Cardiac fibroblast (primary cell): Measurements from ENCODE around the gene RBM46.

Source experiments
- DNase-seq, 2 donors: peaks; one replicate each; pipeline versions ENCODE4 v3.0.0 to v3.0.0-alpha.2; 2010; ENCODE audit warnings: low read depth in 2 of 2
- H3K4me3 ChIP-seq, 2 donors: replicated peaks in 1 of 2; 1 replicate in 1 of 2; 2 replicates in 1 of 2; pipeline ENCODE4 v1.5.1; 2011; ENCODE audit warnings: low read depth in 2 of 2, low read length in 2 of 2, mild to moderate bottlenecking in 2 of 2, moderate library complexity in 1 of 2
- TF ChIP-seq, protein P1 (sequence below): IDR thresholded peaks from one replicate; pipeline ENCODE4 v1.5.1; 2011; ENCODE audit warnings: low read depth, mild to moderate bottlenecking, low read length, inconsistent platforms

The RBM46 gene

DNA sequence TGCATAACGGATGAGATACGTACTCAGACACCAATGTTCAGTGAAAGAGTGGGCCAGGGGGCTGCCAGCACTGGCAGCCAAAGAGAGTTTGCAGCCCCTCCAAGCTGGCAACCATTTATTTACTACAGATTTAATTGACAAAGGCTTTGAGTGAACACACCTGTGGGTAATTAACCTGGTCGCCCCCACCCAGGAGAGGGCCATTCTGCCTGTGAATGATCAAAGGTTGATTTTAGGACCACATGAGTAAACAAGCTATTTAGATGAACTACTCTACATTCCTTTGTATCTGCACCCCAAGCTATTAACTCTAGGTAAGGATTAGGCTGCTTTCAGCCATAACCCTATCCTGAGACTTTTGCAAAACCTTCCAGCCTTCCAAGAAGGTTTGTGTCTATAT lies 55.0 kb downstream of the RBM46 start:
- H3K4me3 ChIP-seq = no peak overlapping the region
- DNase-seq = no peak
- TF ChIP-seq, protein P1, sequence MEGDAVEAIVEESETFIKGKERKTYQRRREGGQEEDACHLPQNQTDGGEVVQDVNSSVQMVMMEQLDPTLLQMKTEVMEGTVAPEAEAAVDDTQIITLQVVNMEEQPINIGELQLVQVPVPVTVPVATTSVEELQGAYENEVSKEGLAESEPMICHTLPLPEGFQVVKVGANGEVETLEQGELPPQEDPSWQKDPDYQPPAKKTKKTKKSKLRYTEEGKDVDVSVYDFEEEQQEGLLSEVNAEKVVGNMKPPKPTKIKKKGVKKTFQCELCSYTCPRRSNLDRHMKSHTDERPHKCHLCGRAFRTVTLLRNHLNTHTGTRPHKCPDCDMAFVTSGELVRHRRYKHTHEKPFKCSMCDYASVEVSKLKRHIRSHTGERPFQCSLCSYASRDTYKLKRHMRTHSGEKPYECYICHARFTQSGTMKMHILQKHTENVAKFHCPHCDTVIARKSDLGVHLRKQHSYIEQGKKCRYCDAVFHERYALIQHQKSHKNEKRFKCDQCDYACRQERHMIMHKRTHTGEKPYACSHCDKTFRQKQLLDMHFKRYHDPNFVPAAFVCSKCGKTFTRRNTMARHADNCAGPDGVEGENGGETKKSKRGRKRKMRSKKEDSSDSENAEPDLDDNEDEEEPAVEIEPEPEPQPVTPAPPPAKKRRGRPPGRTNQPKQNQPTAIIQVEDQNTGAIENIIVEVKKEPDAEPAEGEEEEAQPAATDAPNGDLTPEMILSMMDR = no peak

DNA sequence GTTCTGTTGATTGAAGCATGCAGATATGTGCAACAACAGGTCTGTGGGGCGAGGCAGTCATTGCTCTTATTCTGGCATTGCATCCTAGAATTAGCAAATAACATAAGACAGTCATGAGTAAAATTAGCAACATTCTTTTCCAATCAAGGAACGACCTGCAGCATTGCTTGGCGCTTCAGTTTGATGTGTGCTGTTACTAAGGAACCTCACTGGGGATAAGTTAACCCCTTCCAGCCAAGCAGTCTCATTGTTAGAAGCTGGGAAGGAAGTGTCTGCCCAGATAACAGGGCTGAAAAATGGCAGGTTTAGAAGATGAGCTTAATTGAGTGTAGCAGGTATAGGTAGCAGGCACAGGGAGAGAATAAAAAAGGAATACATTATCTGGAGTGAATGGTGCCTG lies 55.4 kb downstream of the RBM46 start:
- H3K4me3 ChIP-seq = no peak overlapping the region
- TF ChIP-seq, protein P1 = no peak
- no peak for DNase-seq

DNA sequence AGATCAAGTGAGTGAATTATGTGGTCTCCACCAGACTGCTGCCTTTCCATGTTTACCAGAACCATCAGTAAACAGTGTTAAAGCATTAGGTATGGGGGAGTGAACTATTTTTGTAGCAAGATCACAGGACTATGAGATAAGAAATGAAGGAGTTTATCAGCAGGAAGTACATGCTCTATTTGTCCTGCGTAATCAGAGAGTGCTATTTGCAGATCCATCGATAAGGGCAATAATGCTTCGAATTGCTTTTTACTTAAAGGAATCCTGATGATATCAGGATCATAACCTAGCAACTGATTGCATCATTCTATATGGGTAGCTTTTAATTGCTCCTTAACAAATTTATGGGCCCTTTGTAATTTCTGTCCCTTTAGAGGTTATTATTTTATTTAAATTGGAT lies 57.1 kb downstream of the RBM46 start:
- TF ChIP-seq, protein P1 = no peak
- no peak for DNase-seq
- H3K4me3 ChIP-seq = no peak overlapping the region

DNA sequence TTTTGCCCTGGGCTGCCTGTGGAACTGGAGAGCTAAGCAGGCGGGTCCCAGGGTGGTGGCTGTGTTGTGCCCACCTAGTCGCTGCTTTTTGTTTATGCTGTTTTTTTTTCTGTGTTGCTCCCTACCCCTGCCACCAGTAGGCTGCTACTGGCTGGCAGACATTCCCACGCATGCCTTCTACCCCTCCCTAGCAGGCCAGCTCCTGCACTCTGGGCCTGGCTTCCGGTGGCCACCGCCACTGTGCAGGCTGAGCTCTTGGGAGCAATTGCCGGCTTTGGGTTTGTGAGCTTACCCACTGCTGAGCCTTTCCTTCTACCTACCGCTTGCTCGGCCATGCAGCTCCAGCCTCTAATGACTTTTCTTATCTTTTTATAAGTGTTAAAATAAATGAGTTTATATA lies 57.6 kb downstream of the RBM46 start:
- DNase-seq = no peak
- H3K4me3 ChIP-seq = no peak overlapping the region

GRCh38 chr4:154854362-154854761 lies 73.3 kb downstream of the RBM46 start:
- peak; percentile 34 to 56 for DNase-seq
- TF ChIP-seq, protein P1 = peak; percentile 13
- H3K4me3 ChIP-seq = no peak overlapping the region

More for the DNA sequence above, 57.6 kb downstream of the RBM46 start:
- TF ChIP-seq, protein P1 = no peak

DNA sequence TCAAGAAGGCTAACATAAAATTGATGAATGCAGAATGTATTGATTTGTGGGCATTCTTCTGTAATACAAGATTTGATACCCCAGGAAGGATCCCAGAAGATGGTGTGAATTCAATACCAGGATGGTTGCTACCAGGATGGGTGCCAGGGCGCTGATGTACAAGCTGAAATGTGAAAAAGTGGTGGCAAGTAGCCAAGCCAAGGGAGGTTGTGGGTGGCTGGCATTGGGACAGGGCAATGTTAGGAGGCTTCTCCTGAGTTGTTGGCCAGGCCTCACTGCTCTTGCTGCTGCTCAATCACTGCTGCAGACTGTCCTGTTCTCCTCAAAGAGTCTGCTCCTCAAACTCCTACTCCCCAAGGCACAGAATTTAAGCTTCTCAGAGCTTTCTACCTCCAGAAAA lies 77.1 kb downstream of the RBM46 start:
- TF ChIP-seq, protein P1 = no peak
- H3K4me3 ChIP-seq = no peak overlapping the region
- no peak for DNase-seq
